Measurements from ENCODE around the gene C1QL2. TPM values are rescaled to one million over a fixed set of nuclear protein-coding genes. Genes with fewer than 3 reads are reported as not detected.

The C1QL2 gene
- total and polyA plus RNA-seq, 4 donors = 0.03 to 0.31 TPM; not detected in 2

DNA sequence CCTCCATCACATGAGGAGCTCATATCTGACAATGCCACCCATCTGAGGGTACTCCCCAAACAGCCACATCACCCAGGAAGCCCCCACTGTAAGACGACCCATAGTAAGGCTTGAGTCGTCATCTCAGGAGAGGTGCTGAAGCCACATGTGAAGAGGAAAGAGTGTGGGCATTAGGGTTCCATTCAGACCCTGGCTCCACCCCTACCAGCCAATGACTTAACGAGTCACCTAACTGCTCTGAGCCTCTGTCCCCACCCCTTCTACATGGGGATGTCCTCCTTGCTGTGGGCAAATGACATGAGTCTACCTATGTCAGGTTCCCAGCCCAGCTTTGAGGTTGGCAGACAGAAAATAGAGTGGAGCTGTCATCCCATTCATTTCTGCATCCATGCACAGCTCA is 46.3 kb downstream of the C1QL2 start:
- WGBS, 2 donors = 63 to 76% methylated on average over 3 of the region's 3 CpGs
- ATAC-seq (ENCODE audit: insufficient read depth, low FRiP score) = no peak
- H3K9me3 ChIP-seq (ENCODE audit: control insufficient read depth in 4 of 4, insufficient read depth in 3 of 4, low read length in 3 of 4) = peaks cover 0 to 16% (median 2%) of the 10 kb centered on the region in 4 donors
- no peak overlapping the region for H3K9ac ChIP-seq (ENCODE audit: insufficient read depth in 1 of 2, low read length in 2 of 2)
- peak in 1 of 3 donors; percentile 5 for DNase-seq
- H3K4me3 ChIP-seq = no peak overlapping the region
- no peak overlapping the region for H3K27ac ChIP-seq (ENCODE audit: low read depth in 1 of 2, low read length in 1 of 2)
- H3K36me3 ChIP-seq (ENCODE audit: control insufficient read depth in 4 of 4, insufficient read depth in 4 of 4, low read length in 4 of 4) = no peaks in the 10 kb centered on the region
- peaks cover 0 to 12% (median 3%) of the 10 kb centered on the region in 3 donors for H3K27me3 ChIP-seq (ENCODE audit: control insufficient read depth in 3 of 3, insufficient read depth in 3 of 3, low read length in 2 of 3)
- no peaks in the 10 kb centered on the region for H3K4me1 ChIP-seq (ENCODE audit: control insufficient read depth in 5 of 5, insufficient read depth in 5 of 5, low read length in 5 of 5)
- TF ChIP-seq CTCF (IDR thresholded peaks at IDR 0.05; ENCODE audit: control extremely low read depth, extremely low read depth) = no peak

DNA sequence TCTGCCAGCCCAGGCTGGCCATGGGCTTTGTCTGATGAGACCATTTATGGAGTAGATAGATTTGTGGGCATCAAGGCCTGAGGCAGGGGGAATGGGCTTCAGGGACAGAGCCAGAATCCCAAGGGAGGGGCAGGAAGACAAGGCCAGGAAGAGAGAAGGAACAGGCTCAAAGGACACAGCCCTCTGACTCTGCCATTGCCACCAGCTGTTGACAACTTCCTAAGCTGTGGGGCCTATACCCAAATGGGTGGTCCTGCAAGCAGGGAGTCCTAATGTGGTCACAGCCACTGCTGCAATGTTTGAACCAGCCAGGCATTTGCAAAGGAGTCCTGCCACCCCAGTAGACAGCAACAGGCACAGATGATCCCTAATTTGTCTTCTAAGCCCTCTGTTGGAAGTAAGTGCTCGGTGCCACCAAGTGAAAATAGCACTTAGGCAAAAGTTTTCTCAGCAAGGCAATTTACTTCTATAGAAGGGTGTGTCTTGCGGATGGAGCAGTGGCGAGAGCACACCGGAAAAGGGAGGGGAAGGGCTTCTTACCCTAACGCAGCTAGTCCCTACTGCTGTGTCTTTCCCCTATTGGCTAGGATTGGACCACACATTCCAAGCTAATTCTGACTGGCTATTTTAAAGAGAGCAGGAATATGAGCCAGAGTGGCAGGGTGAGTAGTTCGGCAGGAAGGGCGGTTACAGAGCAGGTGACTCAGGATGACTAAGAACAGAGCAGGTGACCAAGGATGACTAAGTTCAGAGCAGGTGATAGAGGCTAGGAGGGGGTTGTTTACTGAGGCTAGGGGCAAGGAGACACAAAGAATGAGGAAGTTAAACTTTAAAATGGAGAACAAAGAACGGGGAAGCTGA is 47.2 kb downstream of the C1QL2 start:
- Histone ChIP-seq H3K4me3 (no peak overlapping the region), H3K4me1 (ENCODE audit: control insufficient read depth in 5 of 5, insufficient read depth in 5 of 5, low read length in 5 of 5) (no peaks in the 10 kb centered on the region), H3K27ac (ENCODE audit: low read depth in 1 of 2, low read length in 1 of 2) (no peak overlapping the region), H3K9me3 (ENCODE audit: control insufficient read depth in 4 of 4, insufficient read depth in 3 of 4, low read length in 3 of 4) (peaks cover 0 to 14% (median 2%) of the 10 kb centered on the region in 4 donors), H3K36me3 (ENCODE audit: control insufficient read depth in 4 of 4, insufficient read depth in 4 of 4, low read length in 4 of 4) (no peaks in the 10 kb centered on the region), H3K27me3 (ENCODE audit: control insufficient read depth in 3 of 3, insufficient read depth in 3 of 3, low read length in 2 of 3) (peaks cover 0 to 9% (median 3%) of the 10 kb centered on the region in 3 donors), H3K9ac (ENCODE audit: insufficient read depth in 1 of 2, low read length in 2 of 2) (no peak overlapping the region)
- DNase-seq (no peak), ATAC-seq (ENCODE audit: insufficient read depth, low FRiP score) (no peak)
- TF ChIP-seq CTCF (IDR thresholded peaks at IDR 0.05; ENCODE audit: control extremely low read depth, extremely low read depth) = no peak
- WGBS, 2 donors = 78 to 79% methylated on average over 8 of the region's 8 CpGs

- no peak overlapping the region for H3K27ac ChIP-seq (ENCODE audit: low read depth in 1 of 2, low read length in 1 of 2)
- H3K4me3 ChIP-seq = no peak overlapping the region
- no peaks in the 10 kb centered on the region for H3K4me1 ChIP-seq (ENCODE audit: control insufficient read depth in 5 of 5, insufficient read depth in 5 of 5, low read length in 5 of 5)
- H3K36me3 ChIP-seq (ENCODE audit: control insufficient read depth in 4 of 4, insufficient read depth in 4 of 4, low read length in 4 of 4) = no peaks in the 10 kb centered on the region
- peaks cover 0 to 14% (median 2%) of the 10 kb centered on the region in 4 donors for H3K9me3 ChIP-seq (ENCODE audit: control insufficient read depth in 4 of 4, insufficient read depth in 3 of 4, low read length in 3 of 4)
- 27 to 45% methylated on average over 3 of the region's 3 CpGs for WGBS, 2 donors
- H3K27me3 ChIP-seq (ENCODE audit: control insufficient read depth in 3 of 3, insufficient read depth in 3 of 3, low read length in 2 of 3) = peaks cover 0 to 3% (median 0%) of the 10 kb centered on the region in 3 donors
- DNase-seq (no peak), ATAC-seq (ENCODE audit: insufficient read depth, low FRiP score) (no peak)
- H3K9ac ChIP-seq (ENCODE audit: insufficient read depth in 1 of 2, low read length in 2 of 2) = no peak overlapping the region
- TF ChIP-seq CTCF (IDR thresholded peaks at IDR 0.05; ENCODE audit: control extremely low read depth, extremely low read depth) = no peak
These were observed 48.7 kb downstream of the C1QL2 start for GRCh38 chr2:119109866-119110265.
